ENCODE measurements around the gene SASH3.

- TF ChIP-seq MAX (IDR thresholded peaks at IDR 0.05; ENCODE audit: low read depth, low read length) (no peak), POLR2A (IDR thresholded peaks at IDR 0.05; ENCODE audit: extremely low read depth, insufficient read length) (no peak)
These were observed 3.0 kb downstream of the SASH3 start for GRCh38 chrX:129782706-129783105.
